Activated T-helper 1 cell treated with Interleukin-2 at 50 U/mL for 16 hours (primary cell): ENCODE results near the gene DNAJC8.

Source experiments
- DNase-seq: peaks from one replicate; pipeline ENCODE4 v3.0.0-alpha.2; 2020; ENCODE audit warnings: low read depth

The DNAJC8 gene, protein sequence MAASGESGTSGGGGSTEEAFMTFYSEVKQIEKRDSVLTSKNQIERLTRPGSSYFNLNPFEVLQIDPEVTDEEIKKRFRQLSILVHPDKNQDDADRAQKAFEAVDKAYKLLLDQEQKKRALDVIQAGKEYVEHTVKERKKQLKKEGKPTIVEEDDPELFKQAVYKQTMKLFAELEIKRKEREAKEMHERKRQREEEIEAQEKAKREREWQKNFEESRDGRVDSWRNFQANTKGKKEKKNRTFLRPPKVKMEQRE

DNA sequence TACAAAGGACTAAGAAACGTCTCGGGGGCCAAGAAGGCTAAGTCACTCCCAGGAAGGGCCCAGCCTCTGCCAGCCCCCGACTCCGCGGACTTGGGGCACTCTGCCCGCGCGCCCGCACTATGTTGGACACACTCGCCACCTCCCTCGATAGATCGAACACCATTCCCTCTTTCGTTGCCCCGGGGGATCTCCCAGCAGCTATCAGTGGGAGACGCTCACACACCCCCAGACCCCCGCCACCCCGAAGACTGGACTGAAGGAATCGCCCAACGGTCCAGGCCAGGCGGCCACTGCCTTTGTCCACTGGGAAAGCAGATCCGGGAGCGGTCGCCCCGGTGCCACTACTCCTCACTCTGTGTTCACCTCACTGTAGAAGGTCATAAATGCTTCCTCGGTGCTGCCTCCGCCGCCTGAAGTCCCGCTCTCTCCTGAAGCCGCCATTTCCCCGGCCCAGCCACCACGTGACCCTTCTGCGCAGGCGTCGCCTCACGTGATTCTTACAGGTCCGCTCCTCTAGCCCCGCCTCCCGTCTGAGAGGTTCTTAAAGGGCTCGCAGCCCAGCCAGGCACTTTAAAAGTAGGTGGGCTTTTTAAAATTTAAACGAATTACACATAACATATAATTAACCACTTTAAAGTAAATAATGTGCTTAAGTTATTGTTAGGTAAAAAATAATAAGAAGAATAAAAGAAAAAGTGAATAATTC is at the start of gene DNAJC8:
TSS of gene DNAJC8 (minus strand) at position 472 of the 706 bp plus-strand sequence. CDS start at position 441, 31 bp downstream.
- peak; percentile 91 for DNase-seq

DNA sequence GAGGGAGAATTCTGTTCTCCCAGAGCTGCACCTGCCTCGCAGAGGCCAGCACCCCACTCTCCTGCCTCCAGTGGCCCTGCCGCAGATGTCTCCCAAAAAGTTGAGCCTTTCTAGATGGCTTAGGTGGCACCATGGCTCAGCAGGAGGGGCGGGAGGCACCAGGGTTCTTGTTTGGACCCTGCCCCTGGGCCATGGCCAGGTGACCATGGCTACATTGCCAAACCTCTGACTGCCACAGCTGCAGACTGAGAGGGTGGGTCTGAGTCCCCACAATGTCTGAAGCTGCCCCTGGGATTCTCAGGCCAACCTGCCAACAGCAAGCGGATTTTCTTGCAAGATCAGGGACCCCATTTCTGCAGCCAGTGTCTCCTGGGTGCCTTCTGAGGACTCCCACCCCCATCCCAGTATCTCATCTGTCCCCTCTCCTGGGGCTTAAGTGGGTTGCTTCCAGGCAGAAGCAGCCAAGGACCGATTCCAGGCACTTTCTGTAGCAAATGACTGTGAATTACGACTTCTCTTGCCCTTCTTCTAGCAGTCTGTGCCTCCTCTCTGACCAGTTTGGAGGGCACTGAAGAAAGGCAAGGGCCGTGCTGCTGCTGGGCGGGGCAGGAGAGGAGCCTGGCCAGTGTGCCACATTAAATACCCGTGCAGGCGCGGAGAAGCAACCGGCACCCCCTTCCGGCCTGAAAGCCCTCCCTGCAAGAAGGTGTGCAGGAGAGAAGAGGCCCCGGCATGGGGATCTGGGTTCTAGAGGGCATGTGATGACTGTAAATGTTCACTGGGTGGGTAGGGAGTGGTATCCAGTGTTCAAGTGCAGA is 49.0 kb upstream of the DNAJC8 start:
- no peak for DNase-seq

DNA sequence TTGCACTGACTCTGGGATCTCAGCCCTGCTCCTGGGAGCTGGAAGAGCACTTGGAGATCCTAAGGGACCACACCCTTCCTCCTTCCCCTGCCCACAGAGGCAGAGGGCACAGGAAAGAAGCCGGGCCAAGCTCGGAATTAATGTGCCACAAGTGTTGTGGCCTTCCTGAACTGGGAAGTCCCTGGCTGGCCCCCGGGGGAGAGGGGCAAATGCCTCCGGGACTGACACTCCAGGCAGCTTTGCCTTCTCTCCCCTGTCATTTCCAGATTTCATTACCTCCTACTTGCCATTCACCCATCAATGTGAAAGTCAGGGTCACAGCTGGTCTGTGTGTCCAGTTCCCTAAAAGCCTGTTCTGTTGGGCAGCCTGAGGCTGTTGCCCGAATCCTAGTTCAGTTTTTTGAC is 48.1 kb upstream of the DNAJC8 start:
- DNase-seq: no peak

DNA sequence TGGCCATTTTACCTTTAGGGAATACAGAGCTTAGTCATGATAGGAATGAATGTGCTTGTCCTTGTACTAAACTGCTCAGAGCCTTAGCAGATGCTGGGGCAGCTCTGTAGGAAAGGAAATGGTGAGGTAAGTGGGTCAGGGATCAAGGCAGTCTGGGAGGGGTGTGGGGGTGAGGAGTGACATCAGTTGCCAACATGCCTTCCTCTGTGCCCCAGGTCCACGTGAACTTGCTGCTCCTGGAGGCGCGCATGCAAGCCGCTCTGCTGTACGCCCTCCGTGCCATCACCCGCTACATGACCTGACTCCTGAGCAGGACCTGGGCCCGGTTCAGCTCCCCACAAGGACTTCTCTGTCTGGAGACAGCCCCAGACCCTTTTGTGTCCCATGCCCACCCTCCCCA is 47.7 kb upstream of the DNAJC8 start:
- DNase-seq: no peak

DNA sequence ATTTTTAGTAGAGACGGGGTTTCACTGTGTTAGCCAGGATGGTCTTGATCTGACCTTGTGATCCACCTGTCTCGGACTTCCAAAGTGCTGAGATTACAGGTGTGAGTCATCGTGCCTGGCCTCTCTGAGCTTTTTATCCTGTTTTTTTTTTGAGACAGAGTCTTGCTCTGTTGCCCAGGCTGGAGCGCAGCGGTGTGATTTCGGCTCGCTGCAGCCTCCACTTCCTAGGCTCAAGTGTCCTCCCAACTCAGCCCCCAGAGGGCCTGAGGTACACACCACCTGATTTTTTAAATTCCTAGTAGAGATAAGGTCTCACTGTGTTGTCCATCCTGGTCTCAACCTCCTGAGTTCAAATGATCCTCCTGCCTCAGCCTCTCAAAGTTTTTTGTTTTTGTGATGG is 46.9 kb upstream of the DNAJC8 start:
- DNase-seq: no peak

DNA sequence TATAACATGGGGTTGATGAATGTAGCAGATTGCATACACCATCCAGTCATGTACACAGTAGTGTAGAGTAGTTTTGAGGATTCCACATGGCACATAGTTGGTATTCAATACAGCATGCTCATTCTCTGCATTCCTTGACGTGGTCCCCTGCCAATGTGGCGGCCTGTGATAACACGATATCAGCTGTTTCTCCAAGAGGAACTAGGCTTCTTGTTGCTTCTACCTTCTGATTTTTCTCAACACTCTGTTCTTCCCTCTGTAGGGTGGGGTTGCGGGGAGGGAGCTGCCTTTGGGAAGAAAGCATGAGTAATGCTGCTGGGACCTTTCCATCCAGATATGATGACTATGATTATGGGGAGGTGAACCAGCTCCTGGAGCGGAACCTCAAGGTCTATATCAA is 45.9 kb upstream of the DNAJC8 start:
- no peak for DNase-seq

DNA sequence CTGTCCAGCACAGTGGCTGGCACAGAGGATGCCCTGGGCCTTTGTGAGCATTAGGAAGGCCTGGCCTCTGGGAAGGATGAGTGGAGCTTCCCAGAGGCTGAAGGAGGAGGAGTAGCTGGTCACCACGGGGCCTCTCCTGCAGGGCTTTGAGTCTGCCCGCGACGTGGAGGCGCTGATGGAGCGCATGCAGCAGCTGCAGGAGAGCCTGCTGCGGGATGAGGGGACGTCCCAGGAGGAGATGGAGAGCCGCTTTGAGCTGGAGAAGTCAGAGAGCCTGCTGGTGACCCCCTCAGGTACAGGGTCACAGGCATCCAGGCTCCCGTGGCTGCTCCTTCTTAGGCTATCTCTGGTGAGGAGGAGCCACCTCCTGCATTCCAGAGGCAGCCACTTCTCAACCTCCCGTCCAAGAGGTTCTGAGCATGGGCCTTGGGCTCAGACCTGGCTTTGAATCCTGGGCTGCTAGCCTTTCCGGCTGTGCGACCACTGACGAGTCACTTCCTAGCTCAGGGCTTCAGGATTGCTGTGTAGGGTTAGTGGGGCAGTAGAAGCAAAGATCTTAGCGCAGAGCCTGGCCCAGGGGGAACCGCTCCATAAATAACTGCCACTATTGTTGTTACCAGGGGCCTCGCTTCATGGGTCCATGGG is 40.5 kb upstream of the DNAJC8 start:
- DNase-seq: no peak

DNA sequence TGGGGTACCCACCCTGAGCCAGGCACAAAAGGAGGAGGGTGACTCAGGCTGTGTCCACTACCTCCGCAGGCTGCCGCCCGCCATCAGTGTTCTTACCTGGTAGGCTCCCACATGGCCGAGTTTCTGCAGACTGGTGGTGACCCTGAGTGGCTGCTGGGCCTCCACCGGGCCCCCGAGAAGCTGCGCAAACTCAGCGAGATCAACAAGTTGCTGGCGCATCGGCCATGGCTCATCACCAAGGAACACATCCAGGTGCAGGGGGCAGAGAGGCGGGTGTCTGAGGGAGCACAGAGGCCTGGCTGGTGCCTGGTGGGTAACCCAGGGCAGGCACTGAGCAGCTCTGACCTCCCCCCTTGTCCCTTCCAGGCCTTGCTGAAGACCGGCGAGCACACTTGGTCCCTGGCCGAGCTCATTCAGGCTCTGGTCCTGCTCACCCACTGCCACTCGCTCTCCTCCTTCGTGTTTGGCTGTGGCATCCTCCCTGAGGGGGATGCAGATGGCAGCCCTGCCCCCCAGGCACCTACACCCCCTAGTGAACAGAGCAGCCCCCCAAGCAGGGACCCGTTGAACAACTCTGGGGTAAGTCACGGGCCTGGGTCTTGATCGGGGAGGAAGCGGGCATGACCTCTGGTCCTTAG is 39.5 kb upstream of the DNAJC8 start:
- DNase-seq: no peak

DNA sequence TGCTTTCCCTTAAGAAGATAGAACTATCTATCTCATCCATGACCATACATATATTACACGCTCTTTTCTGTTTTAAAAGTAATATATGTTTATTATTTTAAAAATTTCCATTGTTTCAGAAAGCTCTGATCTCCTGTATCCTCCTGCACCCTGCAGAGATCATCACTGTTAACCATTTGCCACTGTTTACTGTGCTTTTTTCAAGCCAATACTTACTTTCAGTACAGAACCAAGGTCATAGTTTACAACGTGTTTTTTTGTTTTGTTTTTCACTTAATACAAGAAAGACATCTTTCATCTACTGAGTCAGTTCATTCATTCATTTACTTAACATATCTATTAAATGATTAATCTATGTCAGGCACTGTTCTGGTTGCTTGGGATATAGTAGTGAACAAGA is 36.7 kb upstream of the DNAJC8 start:
- no peak for DNase-seq

DNA sequence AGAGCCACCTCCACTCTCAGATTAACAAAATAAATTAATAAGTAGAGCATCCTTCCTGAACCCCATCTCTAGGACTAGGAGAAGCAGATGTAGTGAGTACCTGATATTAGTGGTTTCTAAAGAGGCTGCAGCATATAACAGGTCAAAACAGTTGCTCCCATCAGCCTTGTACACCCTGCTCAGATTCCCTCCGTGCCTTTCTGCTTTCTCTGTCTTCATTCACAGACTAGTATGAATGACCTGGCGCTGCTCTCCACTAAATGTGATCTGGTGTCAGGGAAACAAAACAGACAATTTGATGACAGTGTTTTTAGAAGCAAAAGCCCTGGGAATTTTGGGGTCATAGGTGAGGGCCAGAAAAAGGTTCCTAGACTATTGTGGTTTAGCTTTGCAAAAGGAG is 34.8 kb upstream of the DNAJC8 start:
- no peak for DNase-seq

DNA sequence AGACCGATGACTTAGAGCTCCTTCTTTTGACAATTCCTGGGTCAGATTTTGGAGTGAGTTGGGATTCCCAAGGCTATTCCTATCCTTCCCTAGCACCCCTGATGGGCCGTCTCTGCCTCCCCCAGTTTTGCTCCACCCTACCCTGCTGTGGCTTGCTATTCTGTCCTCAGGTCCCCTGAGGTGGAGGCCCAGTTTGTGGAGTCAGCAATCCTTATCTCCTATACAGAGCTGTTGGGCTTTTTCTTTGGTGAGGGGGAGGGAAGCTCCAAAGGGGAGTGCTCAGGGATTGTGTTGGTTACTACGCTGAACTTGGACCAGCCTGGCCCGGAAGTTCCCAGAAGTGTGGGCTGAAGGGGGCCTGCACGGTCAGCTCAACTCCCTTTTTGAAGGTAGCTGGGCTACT is 34.1 kb upstream of the DNAJC8 start:
- DNase-seq: no peak

DNA sequence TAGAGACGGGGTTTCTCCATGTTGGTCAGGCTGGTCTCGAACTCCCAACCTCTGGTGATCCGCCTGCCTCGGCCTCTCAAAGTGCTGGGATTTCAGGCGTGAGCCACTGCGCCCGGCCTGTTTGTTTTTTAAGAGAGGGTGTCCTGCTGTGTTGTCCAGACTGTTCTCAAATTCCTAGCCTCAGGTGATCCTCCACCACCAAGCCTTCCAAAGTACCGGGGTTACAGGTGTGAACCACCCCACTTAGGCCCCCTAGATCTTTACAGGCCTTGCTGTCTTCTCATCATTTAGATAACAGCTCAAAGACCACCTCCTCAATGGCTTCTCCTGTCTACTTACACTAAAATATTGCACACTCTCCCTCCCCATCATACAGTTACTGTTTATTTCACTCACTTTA is 32.7 kb upstream of the DNAJC8 start:
- DNase-seq: no peak

DNA sequence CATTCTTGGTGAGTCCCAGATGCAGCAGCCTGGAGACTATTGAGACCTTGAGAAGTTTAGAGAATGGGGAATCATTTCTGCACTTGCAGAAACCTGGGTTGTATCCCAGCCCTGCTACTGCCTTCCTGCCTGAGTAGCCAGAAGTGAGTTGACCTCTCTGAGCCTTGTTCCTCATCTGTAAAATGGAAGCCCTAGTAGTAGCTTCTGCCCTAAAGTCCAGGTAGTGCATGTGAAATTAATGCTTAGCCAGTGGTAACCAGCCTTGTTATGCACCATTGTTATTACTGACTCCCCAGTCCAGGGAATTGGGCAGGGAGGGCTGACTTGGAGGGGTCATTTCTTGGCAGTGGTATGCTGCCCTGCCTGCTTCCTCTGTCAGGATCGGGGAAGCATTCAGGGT is 32.1 kb upstream of the DNAJC8 start:
- DNase-seq: no peak

DNA sequence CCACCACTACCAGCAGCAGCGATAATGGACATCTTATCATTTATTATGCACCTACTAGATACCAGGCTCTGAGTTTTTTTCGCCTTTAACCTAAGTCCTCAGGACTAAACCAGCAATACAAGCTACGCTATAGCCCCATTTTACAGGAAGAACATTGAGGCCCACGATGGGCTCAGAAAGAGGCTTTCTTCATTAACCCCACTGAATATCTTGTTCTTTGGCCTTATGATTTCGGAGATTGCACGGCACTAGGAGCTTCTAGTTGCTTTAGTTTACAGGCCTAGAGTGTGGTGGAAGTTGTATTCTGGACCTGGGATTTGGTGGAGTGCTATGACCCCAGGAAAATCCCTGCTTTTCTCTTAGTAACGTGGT is 28.0 kb upstream of the DNAJC8 start:
- no peak for DNase-seq

DNA sequence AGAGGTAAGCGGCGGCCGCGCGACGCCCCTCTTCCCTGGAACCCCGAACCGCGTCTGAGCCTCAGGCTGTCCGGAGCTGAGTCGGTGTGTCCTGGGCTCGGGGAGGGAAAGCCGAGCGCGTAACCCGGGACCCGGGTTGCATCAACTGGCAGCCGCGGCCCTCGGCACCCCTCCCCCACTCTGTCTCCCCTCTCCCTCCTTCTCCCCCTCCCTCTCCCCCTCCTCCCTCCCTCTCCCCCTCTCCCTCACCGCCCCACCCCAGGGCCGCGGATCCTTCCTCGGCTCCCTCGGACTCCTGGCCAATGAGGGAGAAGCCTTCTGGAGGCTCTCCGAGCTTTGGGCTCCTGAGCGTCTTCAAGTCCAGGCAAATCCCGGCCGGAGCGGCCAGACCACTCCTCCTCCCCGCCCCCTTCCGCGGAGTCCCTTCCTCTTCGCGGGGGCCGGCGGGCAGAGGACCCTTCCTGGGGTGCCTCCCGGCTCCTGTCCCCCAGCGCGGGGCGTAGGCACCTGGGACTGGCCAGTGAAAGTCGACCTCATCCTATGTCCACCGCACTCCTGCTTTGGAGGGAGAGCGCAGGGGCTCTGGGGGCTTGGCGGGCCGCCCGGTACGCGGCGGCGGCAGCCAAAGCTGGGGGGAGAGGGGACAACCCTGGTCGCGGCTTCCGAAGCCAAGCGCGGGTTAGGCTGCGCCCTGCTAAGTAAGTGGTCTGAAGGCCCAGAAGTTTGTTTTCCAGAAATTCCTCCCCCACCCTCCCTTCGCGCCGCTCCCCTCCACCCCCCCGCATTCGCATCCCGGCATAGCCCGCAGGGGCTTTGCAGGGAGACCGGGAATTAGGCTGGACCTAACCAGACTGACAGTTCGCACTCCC is 27.3 kb upstream of the DNAJC8 start:
- no peak for DNase-seq

DNA sequence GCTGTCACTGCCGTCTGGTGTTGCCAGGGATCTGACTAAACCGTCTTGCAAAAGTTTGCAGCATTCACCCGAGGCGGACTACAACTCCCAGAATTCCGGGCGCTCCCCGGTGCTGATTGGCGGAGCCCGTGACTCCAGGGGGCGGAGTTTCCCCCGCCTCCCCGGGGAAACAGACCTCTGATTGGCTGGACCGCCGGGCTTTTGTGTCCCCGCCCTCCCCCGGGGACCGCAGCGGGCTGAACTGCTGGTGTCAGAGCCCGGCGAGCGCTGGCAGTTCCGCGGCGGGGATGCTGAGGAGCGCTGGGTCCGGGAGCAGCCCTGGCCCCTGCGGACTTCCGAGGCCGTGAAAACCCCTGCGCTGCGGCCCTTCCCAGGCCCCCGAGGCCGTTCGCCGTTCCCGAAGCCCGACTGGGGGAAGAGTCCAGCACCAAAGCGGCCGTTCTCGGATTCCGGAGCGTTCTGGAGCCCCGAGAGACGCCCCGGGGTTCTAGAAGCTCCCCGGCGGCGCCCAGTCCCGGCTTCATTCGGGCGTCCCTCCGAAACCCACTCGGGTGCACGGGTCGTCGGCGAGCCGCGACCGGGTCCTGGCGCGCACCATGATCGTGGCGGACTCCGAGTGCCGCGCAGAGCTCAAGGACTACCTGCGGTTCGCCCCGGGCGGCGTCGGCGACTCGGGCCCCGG is 26.6 kb upstream of the DNAJC8 start, which contains the start of gene SESN2:
TSS of gene SESN2 (plus strand) at position 267 of the 682 bp plus-strand sequence. CDS start at position 597, 330 bp downstream.
- DNase-seq: peak; percentile 99

DNA sequence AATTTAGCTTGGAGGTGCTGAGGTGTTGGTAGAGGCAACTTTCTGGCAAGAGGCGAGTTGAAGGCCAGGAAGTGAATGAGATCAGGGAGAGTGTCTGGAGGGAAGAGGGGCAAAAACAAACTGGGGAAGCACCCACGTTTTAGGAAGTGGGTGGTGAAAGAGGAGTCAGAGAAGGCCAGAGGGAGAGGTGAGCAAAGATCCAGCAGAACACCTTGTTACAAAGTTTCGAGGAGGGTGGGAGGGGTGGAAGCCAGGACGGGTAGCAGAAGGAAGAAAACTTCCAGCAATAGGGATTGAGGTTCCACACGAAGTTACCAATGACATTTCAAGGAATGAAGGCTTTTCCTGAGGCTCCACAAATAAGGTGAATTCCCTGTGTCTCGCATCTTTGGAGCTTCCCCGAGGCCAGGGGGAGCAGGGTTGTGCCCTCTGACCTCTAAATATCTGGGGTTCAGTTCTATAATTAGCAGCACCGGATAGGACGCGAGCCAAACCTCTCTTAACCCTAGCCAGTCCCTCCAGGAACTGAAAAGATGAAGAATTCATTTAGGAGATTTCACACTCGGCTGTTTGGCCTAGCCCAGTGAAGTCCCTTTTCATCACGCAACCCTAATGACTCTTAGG is 25.9 kb upstream of the DNAJC8 start:
- no peak for DNase-seq

DNA sequence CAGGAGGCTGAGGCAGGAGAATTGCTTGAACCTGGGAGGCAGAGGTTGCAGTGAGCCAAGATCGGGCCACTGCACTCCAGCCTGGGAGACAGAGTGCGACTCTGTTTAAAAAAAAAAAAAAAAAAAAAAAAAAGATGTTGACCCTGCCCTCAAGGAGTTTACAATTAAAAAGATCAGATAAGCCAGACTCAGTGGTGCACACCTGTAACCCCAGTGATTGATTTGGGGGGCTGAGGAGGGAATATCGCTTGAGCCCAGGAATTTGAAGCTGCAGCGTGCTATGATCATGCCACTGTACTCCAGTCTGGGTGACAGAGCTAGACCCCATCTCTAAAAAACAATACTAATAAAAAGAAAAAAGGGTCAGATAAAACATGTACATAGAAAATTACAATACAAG is 24.9 kb upstream of the DNAJC8 start:
- DNase-seq: no peak

DNA sequence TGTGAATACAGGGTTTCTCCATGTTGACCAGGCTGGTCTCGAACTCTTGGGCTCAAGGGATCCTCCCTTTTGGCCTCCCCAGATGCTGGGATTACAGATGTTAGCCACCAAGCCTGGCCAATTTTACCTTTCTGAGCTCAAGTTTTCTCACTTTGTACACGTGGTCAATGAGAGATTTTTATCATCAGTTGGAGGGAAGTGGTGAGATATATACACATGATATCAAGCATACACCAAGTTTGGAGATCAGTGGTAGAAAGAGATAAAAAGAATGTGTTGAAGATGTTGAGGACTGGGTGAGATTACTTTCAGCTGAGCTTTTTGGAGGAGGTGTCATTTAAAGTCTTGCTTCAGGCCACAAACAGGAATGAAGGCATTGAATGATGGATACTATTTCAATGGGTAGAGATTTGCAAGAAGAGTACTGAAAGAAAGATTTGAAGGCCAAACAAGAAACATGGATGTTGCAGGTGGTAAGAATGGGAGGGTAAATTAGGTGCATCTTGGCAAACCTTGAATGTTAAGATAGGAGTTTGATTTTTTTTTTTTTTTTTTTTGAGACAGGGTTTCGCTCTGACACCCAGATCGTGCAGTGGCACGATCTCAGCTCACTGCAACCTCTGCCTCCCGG is 23.5 kb upstream of the DNAJC8 start:
- no peak for DNase-seq
